Trophoblast cell (in vitro differentiated cells and primary cell): Measurements from ENCODE around the gene ZNF831.

ENCODE experiments used
- DNase-seq, 2 donors: peaks; one replicate each; pipeline ENCODE4 v3.0.0-alpha.2; 2016
- H2AFZ ChIP-seq: 2 replicates; pipeline ENCODE4 v1.6.1; 2013; ENCODE audit warnings: low read length, moderate library complexity, mild to moderate bottlenecking; ENCODE audit not compliant: insufficient read depth, poor library complexity
- H2AK5ac ChIP-seq: 2 replicates; pipeline ENCODE4 v1.6.1; 2013; ENCODE audit warnings: mild to moderate bottlenecking, low read length
- H2BK120ac ChIP-seq: 2 replicates; pipeline ENCODE4 v1.6.1; 2013; ENCODE audit warnings: low read length, mild to moderate bottlenecking, moderate library complexity; ENCODE audit not compliant: insufficient read depth, poor library complexity
- H2BK12ac ChIP-seq: 2 replicates; pipeline ENCODE4 v1.6.1; 2013; ENCODE audit warnings: mild to moderate bottlenecking, low read length, moderate library complexity
- H2BK5ac ChIP-seq: 2 replicates; pipeline ENCODE4 v1.6.1; 2013; ENCODE audit warnings: low read length, low read depth, moderate library complexity, mild to moderate bottlenecking; ENCODE audit not compliant: poor library complexity
- H3K14ac ChIP-seq: 2 replicates; pipeline ENCODE4 v1.6.1; 2013; ENCODE audit warnings: mild to moderate bottlenecking, low read length
- H3K18ac ChIP-seq: 2 replicates; pipeline ENCODE4 v1.6.1; 2013; ENCODE audit warnings: mild to moderate bottlenecking, low read length
- H3K23ac ChIP-seq: 2 replicates; pipeline ENCODE4 v1.6.1; 2013; ENCODE audit warnings: low read length
- H3K27ac ChIP-seq: 2 replicates; pipeline ENCODE4 v1.5.1; 2013; ENCODE audit warnings: low read depth, mild to moderate bottlenecking, inconsistent platforms, low read length, moderate library complexity
- H3K27me3 ChIP-seq: 2 replicates; pipeline ENCODE4 v1.6.1; 2013; ENCODE audit warnings: inconsistent platforms, mild to moderate bottlenecking, low read length, moderate library complexity; ENCODE audit not compliant: insufficient read depth
- H3K36me3 ChIP-seq, 2 experiments: 1 replicate in 1 of 2; 2 replicates in 1 of 2; pipeline ENCODE4 v1.6.1; 2013; ENCODE audit warnings: low read length in 2 of 2, mild to moderate bottlenecking in 2 of 2, moderate library complexity in 1 of 2; ENCODE audit not compliant: insufficient read depth in 2 of 2, control insufficient read depth in 1 of 2
- H3K4ac ChIP-seq: 2 replicates; pipeline ENCODE4 v1.6.1; 2013; ENCODE audit warnings: low read depth, mild to moderate bottlenecking, low read length, moderate library complexity
- H3K4me1 ChIP-seq, 2 experiments: 1 replicate in 1 of 2; 2 replicates in 1 of 2; pipeline ENCODE4 v1.6.1; 2013; ENCODE audit warnings: low read length in 2 of 2, mild to moderate bottlenecking in 2 of 2, moderate library complexity in 1 of 2; ENCODE audit not compliant: insufficient read depth in 2 of 2, control insufficient read depth in 1 of 2
- H3K4me2 ChIP-seq: 2 replicates; pipeline ENCODE4 v1.6.1; 2013; ENCODE audit warnings: inconsistent platforms, mild to moderate bottlenecking, low read length, moderate library complexity
- H3K4me3 ChIP-seq: 2 replicates; pipeline ENCODE4 v1.5.1; 2013; ENCODE audit warnings: mild to moderate bottlenecking, low read depth, low read length, inconsistent platforms
- H3K79me1 ChIP-seq: one replicate; pipeline ENCODE4 v1.6.1; 2013; ENCODE audit warnings: low read length
- H3K79me2 ChIP-seq: 2 replicates; pipeline ENCODE4 v1.6.1; 2013; ENCODE audit warnings: low read length, mild to moderate bottlenecking; ENCODE audit not compliant: control insufficient read depth, insufficient read depth, poor library complexity
- H3K9ac ChIP-seq: 2 replicates; pipeline ENCODE4 v1.6.1; 2013; ENCODE audit warnings: mild to moderate bottlenecking, low read length
- H3K9me3 ChIP-seq: 2 replicates; pipeline ENCODE4 v1.6.1; 2013; ENCODE audit warnings: low read depth, mild to moderate bottlenecking, control low read depth, inconsistent platforms, low read length; ENCODE audit not compliant: insufficient read depth
- H4K12ac ChIP-seq: 2 replicates; pipeline ENCODE4 v1.6.1; 2013; ENCODE audit warnings: low read depth, mild to moderate bottlenecking, low read length, moderate library complexity
- H4K8ac ChIP-seq: 2 replicates; pipeline ENCODE4 v1.6.1; 2013; ENCODE audit warnings: low read depth, mild to moderate bottlenecking, low read length, moderate library complexity
- H4K91ac ChIP-seq: one replicate; pipeline ENCODE4 v1.6.1; 2013; ENCODE audit warnings: low read depth, mild to moderate bottlenecking, low read length, moderate library complexity
- WGBS: extraction: QIAGEN DNeasy Blood & Tissue Kit; methylation state at CpG from one replicate; pipeline ENCODE4 v1.1.7; 2013; ENCODE audit warnings: missing lambda C conversion rate; ENCODE audit not compliant: insufficient read length, insufficient coverage; ENCODE audit errors: extremely low coverage; 5-methylcytosine and 5-hydroxymethylcytosine counted together

ZNF831 gene

GRCh38 chr20:59195316-59195993 is 31.8 kb downstream of the ZNF831 start:
- no CpG with 5 or more reads among the region's 18 CpGs for WGBS

GRCh38 chr20:59204165-59204894 is 40.7 kb downstream of the ZNF831 start:
- Histone ChIP-seq H2AFZ (no peak overlapping the region), H3K27ac (no peak overlapping the region), H3K9ac (no peak overlapping the region), H2BK12ac (no peak overlapping the region), H3K36me3 (no peaks in the 10 kb centered on the region), H3K79me1 (no peaks in the 10 kb centered on the region), H4K12ac (no peak overlapping the region), H2AK5ac (no peak overlapping the region), H3K14ac (no peak overlapping the region), H2BK120ac (no peak overlapping the region), H3K9me3 (no peaks in the 10 kb centered on the region), H3K4me2 (no peak overlapping the region), H2BK5ac (no peak overlapping the region), H3K18ac (no peak overlapping the region), H3K79me2 (no peaks in the 10 kb centered on the region), H3K4ac (no peak overlapping the region), H3K4me3 (no peak overlapping the region), H4K8ac (no peak overlapping the region), H3K27me3 (no peaks in the 10 kb centered on the region), H4K91ac (no peak overlapping the region), H3K4me1 (no peaks in the 10 kb centered on the region), H3K23ac (no peak overlapping the region)
- no CpG with 5 or more reads among the region's 10 CpGs for WGBS
- no peak for DNase-seq

More at GRCh38 chr20:59195316-59195993, 31.8 kb downstream of the ZNF831 start:
- Histone ChIP-seq H4K8ac (no peak overlapping the region), H2AFZ (no peak overlapping the region), H3K79me2 (no peaks in the 10 kb centered on the region), H2AK5ac (no peak overlapping the region), H3K79me1 (no peaks in the 10 kb centered on the region), H3K27ac (no peak overlapping the region), H4K12ac (no peak overlapping the region), H2BK120ac (no peak overlapping the region), H3K9ac (no peak overlapping the region), H3K27me3 (no peaks in the 10 kb centered on the region), H3K4me3 (no peak overlapping the region), H3K9me3 (peaks cover 1% of the 10 kb centered on the region), H3K4ac (no peak overlapping the region), H3K18ac (no peak overlapping the region), H3K23ac (no peak overlapping the region), H4K91ac (no peak overlapping the region), H3K14ac (no peak overlapping the region), H2BK12ac (no peak overlapping the region), H3K4me2 (no peak overlapping the region), H3K4me1 (no peaks in the 10 kb centered on the region), H3K36me3 (no peaks in the 10 kb centered on the region), H2BK5ac (no peak overlapping the region)
- no peak for DNase-seq

- Histone ChIP-seq H4K91ac (no peak overlapping the region), H3K14ac (no peak overlapping the region), H4K8ac (no peak overlapping the region), H3K9ac (no peak overlapping the region), H3K18ac (no peak overlapping the region), H3K79me1 (no peaks in the 10 kb centered on the region), H3K27me3 (no peaks in the 10 kb centered on the region), H3K4me3 (no peak overlapping the region), H3K79me2 (no peaks in the 10 kb centered on the region), H3K4me2 (no peak overlapping the region), H2AK5ac (no peak overlapping the region), H2BK120ac (no peak overlapping the region), H3K23ac (no peak overlapping the region), H4K12ac (no peak overlapping the region), H2BK12ac (no peak overlapping the region), H3K36me3 (no peaks in the 10 kb centered on the region), H2AFZ (no peak overlapping the region), H3K4me1 (no peaks in the 10 kb centered on the region), H3K27ac (no peak overlapping the region), H2BK5ac (no peak overlapping the region), H3K9me3 (no peaks in the 10 kb centered on the region), H3K4ac (no peak overlapping the region)
- no CpG with 5 or more reads among the region's 6 CpGs for WGBS
- DNase-seq: no peak
These were observed 41.4 kb downstream of the ZNF831 start for GRCh38 chr20:59205044-59205443.

GRCh38 chr20:59207235-59207634 is 43.6 kb downstream of the ZNF831 start:
- H3K14ac ChIP-seq: no peak overlapping the region
- no peaks in the 10 kb centered on the region for H3K4me1 ChIP-seq
- WGBS: no CpG with 5 or more reads among the region's 2 CpGs

More at GRCh38 chr20:59207235-59207634, 43.6 kb downstream of the ZNF831 start:
- no peak overlapping the region for H3K27ac ChIP-seq
- no peak overlapping the region for H2AFZ ChIP-seq
- no peaks in the 10 kb centered on the region for H3K36me3 ChIP-seq
- no peak overlapping the region for H2AK5ac ChIP-seq
- no peak overlapping the region for H3K4me2 ChIP-seq
- no peaks in the 10 kb centered on the region for H3K27me3 ChIP-seq
- H4K91ac ChIP-seq: no peak overlapping the region
- H2BK120ac ChIP-seq: no peak overlapping the region
- no peaks in the 10 kb centered on the region for H3K79me2 ChIP-seq
- peaks cover 2% of the 10 kb centered on the region for H3K9me3 ChIP-seq
- no peak overlapping the region for H2BK5ac ChIP-seq
- no peak overlapping the region for H3K23ac ChIP-seq
- H4K8ac ChIP-seq: no peak overlapping the region
- DNase-seq: no peak
- H4K12ac ChIP-seq: no peak overlapping the region
- H2BK12ac ChIP-seq: no peak overlapping the region
- no peak overlapping the region for H3K4ac ChIP-seq
- no peak overlapping the region for H3K4me3 ChIP-seq
- H3K79me1 ChIP-seq: no peaks in the 10 kb centered on the region
- no peak overlapping the region for H3K9ac ChIP-seq
- H3K18ac ChIP-seq: no peak overlapping the region
